Peyer's patch (tissue), 4 donors: ENCODE measurements around the gene UBE2QL1.

Experiments used
- CTCF ChIP-seq, 6 experiments: fragments of 450-650 bp in 4 of 6; fragments of 200-600 bp in 2 of 6; sonication (generic) in 1 of 6; IDR thresholded peaks; one replicate each; pipeline ENCODE4 v1.5.1; 2017 to 2019; ENCODE audit warnings: antibody characterized with exemption in 6 of 6, mild to moderate bottlenecking in 3 of 6, moderate library complexity in 1 of 6
- POLR2A ChIP-seq, 2 donors: fragments of 450-650 bp; IDR thresholded peaks; one replicate each; pipeline ENCODE4 v1.5.1; 2017; ENCODE audit warnings: antibody characterized with exemption in 2 of 2, mild to moderate bottlenecking in 2 of 2, moderate library complexity in 2 of 2

- no peak for TF ChIP-seq CTCF (IDR thresholded peaks at IDR 0.05)
- no peak for TF ChIP-seq POLR2A (IDR thresholded peaks at IDR 0.05)
Observed at GRCh38 chr5:6468870-6469269, 20.2 kb downstream of the UBE2QL1 start.
